Amygdala (tissue), 56 donors: ENCODE data around the gene MICAL2.

Experiments used
- DNase-seq, 56 donors: peaks; one replicate each; lab custom pipeline; 2025; lab: John Stamatoyannopoulos, UW

Gene MICAL2

DNA sequence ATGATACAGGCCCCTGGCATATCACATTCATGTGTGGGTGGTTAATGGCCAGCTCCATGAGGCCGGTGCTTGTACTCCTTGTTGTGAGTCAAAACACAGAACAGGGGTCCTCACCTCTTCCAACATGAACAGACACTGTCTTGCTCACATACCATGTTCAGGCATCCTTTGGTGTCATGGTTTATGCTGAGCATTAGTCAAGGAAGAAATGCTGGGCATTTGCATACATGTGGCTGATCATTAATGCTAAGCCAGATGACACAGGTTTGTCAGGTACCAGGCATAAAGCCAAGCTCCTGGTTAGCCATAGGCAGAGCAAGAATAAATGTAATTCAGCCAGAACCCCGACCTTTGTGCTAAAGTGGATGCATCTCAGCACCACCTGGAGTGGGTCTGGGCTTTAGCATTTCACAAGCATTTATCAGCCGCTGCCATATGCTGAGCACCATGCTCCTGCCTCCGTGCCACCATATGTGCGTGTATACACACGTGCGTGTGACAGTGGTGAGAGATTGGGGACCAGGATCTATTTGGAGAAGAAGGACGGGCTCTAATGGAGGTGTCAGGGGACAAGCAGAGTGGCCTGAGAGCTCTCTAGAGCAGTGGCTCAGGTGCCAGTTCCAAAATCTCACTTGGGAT lies 55.0 kb downstream of the MICAL2 start:
- DNase-seq: no peak

DNA sequence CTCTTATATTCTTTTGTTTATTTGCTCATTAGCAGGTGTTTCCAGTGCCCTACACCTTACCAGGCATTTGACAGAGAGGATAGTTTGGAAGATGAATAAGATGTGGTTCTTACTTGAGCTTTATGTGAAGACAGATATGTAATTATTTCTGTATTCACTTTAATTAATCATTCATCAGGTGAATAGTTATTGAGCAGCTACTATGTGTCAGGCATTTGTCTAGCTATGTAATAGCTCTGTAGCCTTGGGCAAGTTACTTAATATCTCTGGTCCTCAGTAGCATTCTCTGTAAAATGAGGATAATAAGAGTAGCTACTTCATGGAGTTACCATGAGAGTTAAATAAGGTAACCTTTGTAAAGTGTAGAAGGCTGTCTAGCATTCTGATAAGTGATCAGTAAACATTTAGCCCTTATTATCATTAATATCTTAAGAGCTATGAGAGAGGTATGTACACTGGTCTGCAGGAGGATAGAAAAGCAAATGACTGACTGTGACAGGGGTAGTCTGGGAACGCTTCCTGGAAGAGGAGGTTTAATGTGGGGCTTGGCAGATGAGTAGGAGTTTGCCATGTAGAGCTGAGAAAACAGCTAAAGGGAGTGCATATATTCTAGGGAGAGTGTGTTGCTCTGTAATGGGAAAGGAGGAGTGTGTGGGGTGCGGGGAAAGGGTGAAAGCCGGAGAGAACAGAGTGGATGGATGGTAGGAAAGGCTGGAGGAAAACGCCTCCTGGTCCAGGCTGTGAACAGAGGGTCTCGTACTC lies 56.1 kb downstream of the MICAL2 start:
- no peak for DNase-seq

DNA sequence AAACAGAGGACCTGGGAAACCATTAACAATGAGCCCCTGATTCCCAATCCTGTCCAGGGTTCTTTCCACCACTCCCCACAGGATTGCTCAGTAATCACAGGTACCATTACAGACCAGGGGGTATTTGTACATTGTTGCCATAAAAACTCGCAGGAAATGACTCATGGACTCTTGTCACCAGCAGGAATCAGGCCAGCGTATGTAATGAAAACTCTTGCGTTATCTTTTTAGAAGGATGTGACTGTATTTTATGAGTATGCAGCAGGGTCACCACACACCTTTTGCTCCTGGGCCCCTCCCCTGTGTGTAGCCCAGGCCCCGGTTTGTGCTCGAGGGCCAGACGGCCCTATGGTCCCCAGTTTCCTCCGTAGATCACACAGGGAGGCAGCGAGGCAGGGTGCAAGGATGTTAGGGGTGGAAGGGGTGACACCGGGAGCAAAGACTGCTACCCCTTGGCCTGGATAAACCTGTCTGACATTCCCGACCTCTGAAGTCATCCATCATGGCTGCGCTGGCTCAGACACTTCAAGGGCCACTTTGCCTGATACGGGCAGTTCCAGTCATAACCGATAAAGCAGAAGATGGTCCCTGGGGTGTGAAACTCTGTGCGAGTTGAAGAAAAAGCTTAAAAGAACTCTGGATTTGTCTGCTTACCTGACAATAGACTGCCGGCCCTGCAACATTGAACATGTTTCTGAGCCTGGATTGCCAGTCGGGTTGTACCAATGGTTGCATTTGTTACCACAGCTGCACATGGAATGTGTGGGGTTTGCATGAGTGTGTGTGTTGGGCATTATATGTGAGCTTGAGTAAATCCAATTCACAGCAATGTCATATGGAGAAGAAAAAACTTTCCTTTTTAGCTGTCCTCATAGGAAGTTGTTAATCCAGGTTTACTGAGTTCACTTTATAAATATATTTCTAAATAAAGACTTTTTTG lies 56.9 kb downstream of the MICAL2 start:
- no peak for DNase-seq

DNA sequence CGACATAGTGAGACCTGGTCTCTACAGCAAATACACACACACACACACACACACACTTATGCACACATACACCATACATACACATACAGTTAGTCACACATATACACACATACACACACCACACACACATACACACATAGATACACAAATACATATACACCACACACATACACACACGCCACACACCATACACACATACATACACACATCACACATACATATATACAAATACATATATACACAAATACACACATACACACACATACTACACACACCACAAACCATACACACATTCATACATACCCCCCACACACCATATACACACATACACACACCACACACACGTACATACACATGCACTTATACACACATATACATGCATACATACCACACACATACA lies 57.7 kb downstream of the MICAL2 start:
- no peak for DNase-seq

DNA sequence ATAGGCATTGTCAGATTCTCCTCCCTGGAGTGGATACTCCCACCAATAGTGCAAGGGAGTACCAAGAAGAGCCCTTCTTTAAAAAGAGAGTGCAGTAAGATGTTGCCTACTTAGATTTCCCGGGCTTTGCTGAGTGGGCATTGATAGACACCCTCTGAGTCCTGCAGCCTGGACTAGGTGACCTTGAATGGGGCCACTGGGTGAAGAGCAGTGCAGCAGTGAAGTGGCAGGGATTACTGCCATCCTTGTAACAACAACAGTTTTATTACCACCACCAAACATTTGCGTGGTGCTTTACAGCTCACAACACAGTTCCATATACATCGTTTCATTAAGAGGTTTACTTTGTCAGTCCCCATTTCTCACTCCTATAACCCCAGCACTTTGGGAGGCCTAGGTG lies 59.4 kb downstream of the MICAL2 start:
- no peak for DNase-seq

DNA sequence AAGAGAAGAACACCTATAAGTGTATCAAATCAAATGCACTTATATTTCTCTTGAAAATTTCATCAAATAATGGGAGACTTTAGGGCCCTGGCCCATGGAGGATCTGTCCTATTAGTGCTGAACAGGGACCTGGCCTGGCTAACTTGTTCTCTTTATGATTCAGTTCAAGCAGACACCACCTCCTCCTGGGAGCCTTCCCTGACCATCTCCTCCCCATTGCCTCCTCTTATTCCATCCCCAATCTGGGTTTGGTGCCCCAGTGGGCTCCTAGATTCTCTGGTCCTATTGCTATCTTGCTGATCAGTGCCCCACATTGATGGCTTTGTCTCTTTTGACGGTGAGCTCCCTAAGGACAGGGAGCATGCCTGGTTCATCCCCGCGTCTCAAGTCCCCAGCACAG lies 60.1 kb downstream of the MICAL2 start:
- DNase-seq: no peak

DNA sequence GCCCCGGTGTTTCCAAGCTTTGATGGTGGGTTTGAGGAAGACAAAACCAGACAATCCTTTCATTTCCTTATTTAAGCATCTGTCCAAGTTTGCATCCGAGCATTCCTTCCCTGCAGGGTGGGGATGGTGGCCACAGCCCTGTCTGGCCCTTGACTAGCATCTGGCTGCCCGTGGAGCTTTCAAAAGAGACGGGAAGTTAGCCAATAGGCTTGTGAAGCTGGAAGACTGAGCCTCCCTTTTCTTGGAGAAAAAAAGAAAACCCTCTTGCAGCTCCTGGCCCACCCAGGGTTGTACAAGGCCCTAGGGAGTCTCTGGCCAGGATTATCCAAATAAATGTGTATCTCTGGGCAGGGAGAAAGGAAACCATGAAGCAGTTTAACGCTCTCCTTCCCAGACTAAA lies 60.6 kb downstream of the MICAL2 start:
- DNase-seq: peak in 1 of 56 donors; percentile 10

DNA sequence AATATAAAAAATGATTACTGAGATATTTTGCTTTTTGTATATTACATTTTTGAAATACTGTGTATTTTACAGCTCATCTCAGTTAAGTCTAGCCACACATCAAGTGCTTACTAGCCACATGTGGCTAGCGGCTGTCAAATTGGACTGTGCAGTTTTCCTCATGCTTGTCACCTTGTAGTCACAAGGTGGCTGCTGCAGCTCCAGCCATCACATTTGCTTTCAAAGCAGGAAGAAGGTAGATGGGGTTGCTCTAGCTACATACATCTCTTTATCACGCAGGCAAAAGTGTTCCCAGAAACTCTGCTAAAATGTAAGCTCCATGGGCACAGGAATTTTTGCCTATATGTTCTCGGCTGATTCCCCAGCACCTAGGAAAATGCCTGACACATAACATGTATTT lies 61.5 kb downstream of the MICAL2 start:
- no peak for DNase-seq

DNA sequence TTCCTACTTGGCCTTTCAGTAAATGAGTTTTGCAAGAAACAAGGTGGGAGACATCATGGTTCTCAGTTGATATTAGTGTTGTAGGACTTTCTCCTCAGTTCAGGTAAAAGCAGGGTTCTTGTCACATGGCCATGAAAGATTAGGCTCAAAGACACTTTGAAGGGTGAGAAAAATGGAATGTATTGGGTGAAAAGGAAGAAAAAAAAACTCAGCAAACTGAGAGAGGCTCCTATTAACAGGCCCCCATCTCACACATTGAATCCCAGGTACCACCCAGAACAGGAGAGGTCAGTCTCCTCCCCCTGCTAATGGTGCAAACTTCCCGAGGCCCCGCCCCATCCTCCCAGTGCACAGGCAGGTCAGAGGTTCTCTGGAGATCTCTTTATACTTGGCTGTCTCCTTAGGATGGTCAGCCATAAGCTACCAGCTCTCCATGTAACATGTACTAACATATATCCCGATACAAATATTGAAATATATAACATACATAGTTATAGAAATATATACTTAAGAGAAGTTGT lies 62.2 kb downstream of the MICAL2 start:
- DNase-seq: no peak

DNA sequence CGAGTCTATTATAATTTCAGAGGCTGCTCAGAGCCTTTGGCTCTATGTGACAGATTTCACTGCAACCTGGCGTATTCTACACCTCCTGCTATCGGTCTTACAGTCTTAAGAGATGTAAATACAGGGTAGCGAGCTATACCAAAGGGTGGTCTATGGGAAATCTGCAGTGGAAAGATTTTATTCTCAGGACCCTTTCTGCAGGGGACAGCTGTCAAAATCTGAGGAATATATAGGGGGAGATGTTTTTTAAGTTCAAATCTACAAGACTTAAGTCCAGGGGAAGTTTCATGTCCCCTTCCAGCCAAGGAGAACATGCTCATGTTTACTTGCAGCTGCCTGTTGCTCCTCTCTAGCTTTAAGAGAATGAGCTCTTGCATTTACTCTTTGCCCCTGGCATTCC lies 62.7 kb downstream of the MICAL2 start:
- no peak for DNase-seq

DNA sequence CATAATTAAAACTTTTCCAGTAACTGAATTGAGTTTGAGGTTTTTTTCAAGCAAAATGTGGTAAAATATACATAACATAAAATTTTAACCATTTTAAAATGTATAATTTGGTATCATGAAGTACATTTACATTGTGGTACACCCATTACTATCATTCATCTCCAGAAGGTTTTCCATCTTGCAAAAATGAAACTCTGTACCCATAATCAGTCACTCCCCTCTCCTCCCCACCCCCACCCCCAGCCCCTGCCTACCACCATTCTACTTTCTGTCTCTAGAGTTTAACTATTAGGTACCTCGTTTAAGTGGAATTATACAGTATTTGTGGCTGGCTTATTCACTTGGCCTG lies 63.7 kb downstream of the MICAL2 start:
- DNase-seq: no peak

DNA sequence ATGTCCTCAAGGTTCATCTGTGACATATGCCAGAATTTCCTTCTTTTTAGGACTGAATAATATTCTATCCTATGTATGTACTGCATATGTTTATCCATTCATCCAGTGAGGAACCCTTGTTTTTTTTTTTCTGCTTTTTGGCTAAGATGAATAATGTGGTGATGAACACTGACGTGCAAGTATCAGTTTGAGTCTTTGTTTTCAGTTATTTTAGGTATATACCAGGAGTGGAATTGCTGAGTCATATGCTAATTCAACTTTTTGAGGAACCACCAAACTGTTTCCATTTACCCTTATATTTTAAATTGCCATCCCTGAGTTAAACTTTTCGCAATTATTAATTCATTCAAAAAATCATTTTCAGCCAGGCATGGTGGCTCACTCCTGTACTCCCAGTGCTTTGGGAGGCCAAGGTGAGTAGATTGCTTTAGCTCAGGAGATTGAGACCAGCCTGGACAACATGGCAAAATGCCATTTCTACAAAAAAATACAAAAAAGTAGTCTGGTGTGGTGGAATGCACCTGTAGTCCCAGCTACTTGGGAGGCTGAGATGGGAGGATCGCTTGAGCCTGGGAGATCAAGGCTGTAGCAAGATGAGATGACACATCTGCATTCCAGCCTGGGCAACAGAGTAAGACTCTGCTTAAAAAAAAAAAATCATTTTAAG lies 64.2 kb downstream of the MICAL2 start:
- DNase-seq: no peak

DNA sequence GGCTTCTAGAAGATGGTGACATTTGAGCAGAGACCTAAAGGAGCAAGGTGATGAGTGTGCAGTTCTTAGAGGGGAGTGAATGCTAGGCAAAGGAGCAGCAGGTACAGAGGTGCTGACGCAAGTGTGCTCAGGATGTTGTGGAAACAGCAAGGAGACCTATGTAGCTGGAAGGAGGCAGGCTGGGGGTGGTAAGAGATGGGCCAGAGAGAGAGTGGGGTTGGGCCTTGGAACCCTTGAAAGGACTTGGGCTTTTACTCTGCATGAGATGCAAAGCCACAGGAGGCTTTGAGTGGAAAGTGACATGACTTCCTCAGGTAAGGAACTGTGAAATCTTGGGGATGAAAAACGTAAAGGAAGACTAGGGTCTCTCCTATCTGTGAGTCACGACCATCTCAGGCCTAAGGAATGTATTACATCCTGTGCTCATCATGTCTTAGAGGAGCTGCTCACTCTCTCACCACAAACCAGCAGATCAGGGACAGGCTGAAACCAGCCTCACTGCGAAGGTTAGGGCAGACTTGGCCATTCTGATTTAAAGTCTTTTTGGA lies 65.4 kb downstream of the MICAL2 start:
- no peak for DNase-seq

DNA sequence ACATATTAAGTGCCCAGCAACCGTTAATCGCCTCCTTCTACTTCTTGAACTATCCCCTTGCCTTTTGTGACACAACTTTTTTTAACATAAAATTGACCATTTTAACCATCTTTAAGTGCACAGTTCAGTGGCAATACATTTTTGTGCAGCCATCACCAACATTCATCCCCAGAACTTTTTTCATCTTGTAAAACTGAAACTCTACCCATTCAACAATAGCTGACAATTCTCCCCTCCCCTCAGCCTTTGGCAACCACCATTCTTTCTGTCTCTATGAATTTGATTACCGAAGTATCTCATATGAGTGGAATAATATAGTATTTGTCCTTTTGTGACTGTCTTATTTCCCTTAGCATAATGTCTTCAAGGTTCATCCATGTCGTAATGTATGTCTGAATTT lies 66.0 kb downstream of the MICAL2 start:
- DNase-seq: no peak

DNA sequence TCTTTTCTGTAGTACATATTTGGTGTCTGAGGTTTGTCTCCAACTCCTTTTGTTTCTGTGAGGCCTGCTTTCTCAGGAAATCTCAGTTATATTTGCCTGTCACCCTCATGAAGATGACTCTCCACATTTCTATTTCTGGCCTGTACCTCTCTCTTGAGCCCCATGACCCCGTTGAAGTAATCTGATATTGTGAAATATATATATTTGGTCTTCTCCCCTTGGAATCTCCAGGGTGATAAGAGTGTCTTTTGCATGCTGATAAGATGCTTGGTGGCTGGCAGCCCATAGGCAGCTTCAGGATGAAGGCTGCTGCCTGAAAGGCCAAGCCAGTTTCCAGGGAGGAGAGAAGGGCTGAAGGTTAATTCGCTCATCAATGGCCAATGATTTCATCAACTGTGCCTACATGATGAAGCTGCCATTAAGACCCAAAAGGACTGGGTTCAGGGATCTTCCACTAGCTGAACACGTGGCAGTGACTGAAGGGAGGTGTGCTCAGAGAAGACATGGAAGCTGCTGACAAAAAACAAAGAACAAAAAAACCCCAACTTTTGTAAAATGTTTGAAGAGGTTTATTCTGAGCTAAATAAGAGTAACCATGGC lies 67.4 kb downstream of the MICAL2 start:
- no peak for DNase-seq

DNA sequence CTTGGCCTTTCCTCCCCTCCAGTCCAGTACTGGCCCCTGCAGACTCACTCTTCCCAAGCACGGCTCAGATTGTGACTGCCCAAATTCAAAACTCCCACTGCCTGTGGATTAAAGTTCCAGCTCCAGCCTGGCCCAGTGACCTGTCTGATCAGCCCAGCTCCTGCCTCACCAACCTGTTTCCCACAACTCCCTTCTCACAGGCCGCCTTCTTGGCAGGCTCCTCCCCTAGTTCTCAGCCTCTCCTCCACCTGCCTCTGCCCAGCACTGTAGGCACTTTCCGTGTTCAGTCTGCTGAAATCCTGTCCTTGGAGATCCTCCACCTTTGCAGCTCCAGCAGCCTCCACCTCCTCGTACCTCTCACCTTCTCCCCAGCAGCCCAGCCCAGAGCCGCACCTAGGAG lies 68.6 kb downstream of the MICAL2 start:
- DNase-seq: no peak

DNA sequence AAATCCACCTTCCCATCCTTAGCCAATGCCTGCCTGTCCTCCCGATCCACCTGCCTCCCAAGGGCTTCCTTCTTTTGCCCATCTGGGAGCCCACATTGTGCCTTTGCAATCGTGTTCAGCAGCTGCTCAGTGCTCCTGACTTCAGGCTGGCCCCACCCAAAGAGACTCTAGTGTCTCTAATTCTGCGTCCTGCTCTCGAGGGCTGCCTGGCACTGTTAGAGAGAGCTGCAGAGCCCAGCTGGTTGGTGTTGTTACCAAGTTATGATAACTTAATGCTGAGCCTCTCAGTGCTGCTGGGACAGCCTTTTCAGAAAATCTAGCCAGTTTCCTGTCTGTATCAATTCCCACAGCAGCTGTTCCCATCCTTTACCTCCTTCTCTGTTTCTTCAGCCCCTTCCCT lies 69.1 kb downstream of the MICAL2 start:
- DNase-seq: no peak

DNA sequence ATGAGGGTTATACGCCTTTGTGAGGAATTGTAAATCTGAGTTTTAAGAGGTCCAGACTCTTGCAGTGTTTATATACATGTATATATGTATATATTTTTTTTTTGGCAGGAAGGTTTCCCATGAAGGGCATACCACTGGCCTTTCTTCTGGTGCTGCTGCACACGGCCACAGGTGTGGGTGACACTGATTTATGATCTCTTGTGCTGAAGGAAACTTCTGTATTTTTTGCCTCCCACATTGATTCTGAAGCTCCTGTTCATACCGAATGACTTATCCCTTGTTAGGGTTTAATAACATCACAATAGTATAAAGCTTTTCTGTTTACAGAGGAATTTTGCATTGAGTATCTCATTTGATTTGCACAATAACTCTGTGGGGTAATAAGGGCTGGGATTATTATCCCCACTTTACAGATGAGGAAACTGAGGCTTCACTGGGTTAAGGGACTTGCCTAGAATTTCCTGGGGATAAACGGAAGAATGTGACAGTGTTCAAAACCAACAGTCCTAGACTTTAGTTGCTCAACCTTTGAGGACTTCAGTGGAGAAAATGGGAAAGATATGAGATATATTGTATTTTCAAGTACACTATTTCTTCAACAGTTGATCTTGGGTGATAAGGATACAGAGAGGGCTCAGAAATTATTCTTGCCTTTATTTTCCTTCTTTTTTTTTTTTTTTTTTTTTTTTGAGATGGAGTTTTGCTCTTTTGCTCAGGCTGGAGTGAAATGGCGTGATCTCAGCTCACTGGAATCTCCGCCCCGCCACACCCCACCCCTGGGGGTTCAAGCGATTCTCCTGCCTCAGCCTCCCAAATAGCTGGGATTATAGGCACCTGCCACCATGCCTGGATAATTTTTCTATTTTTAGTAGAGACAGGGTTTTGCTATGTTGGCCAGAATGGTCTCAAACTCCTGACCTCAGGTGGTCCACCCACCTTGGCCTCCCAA lies 70.1 kb downstream of the MICAL2 start:
- DNase-seq: no peak

DNA sequence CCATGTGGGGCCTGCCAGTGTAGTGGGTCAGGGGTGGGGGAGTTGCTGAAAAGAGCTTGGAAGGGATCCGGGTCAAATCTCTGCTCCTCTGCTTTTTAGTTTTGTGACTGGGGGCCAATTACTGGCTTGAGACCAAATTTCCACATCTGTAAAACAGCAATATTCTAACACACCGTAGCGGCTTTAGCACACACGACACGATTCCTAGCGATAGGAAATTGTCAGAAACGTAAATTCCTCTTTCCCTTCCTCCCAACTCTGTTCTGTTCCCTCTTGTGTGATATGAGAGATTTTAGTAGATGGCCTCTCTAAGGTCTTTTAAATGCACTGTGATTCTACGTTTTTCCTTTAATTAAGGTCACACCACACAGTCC lies 71.9 kb downstream of the MICAL2 start:
- DNase-seq: no peak
